Renal cortical epithelial cell (primary cell): ENCODE results near the gene HIVEP3. TPM values are rescaled to one million over a fixed set of nuclear protein-coding genes. Genes with fewer than 3 reads are reported as not detected.

Experiments used
- DNase-seq: peaks from one replicate; pipeline ENCODE4 v3.0.0-alpha.2; 2011; ENCODE audit warnings: low read depth
- total RNA-seq: library from RNA; depleted of rRNA; stranded (reverse); fragments of >200 nt; gene quantifications from 2 replicates; pipeline ENCODE4 v1.2.3, GENCODE V29; 2014

HIVEP3 gene
- total RNA-seq, 1 donor from 2014 or later: 3.3 TPM

- DNase-seq: no peak
Observed at GRCh38 chr1:41468122-41468762, 450.5 kb downstream of the HIVEP3 start.

DNA sequence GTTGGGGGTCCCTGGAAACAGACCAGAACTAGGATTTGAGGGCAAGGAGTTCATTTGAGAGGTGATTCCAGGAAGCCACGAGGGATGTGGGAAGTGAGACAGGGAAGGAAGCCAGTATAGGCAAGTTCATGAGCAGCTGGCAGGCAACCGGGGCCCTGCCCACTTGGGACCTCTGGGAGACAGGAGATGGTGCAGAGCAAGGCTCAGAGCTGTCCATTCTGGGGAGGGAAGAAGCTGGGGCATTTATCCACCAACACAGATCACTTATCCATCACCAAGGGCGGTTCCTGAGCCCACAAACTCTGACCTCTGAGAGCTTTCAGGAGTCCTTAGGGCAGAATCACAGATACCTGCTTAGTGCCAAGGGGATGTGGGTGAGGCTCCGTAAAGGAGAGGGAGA lies 451.0 kb downstream of the HIVEP3 start:
- no peak for DNase-seq

DNA sequence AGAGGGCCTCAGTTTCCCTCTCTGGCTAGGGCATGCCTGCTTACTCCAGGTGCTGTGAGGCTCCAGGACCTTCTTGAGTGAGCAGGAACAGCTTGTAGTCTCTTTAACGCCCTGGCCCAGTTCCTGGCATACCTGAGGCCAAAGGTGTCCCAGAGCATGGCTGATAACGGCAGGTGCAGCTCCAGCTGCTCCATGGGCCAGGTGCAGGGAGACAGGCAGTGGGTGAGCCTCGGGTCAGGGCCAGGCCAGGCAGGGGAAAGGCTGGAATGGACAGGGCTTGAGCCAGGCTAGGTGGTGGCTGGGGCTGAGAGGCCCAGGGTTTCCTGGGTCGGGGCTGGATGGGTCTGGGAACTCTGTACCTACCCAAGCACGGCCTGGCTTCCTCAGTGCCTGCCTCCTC lies 452.6 kb downstream of the HIVEP3 start:
- no peak for DNase-seq

DNA sequence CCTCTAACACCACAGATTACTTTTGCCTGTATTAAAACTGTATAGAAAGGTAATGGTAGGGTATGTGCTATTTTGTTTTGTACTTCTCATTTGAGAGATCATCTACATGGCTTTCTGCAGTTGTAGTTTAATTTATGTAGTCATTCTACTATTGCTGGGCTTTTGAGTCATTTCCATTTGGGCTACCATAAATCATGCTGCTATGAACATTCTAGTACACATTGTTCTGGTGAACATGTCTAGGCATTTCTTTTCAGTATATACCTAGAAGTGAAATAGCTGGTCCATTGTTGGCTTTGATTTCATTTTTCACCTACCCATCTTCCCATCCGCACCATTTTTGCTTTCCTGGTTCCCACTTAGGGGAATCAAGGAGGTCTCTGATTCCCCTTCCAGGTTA lies 453.0 kb downstream of the HIVEP3 start:
- DNase-seq: peak; percentile 28

GRCh38 chr1:41464885-41465284 lies 453.8 kb downstream of the HIVEP3 start:
- no peak for DNase-seq

DNA sequence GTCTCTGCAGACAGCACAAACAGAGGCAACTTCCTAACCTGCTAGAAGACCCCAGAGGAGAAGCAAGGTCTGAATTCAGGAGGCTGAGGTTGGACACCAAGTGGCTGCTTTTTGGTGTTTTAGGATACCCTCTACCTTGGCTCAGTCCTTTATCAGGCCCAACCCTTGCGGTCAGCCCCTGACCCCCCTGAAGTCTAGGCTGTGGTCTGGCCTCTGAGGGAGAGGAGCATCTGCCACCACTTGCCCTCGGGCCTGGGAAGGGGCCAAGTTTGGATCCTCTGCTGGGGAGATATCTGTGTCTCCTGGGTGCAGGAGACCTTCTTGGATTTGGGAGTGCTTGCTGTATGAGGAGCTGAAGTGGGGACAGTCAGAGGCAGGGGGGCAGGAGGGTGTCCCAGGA lies 455.2 kb downstream of the HIVEP3 start:
- no peak for DNase-seq

- DNase-seq: no peak
Observed at GRCh38 chr1:41462680-41463004, 456.1 kb downstream of the HIVEP3 start.

GRCh38 chr1:41461790-41462679 lies 456.7 kb downstream of the HIVEP3 start:
- DNase-seq: no peak

- DNase-seq: no peak
Observed at GRCh38 chr1:41456847-41457540, 461.7 kb downstream of the HIVEP3 start.

Other genes starting within 250 kb of the HIVEP3 start
- not detected in 2 replicates for gene GUCA2B, start 234.5 kb upstream of the HIVEP3 start, total RNA-seq
- not detected in 2 replicates for gene GUCA2A, start 245.8 kb upstream of the HIVEP3 start, total RNA-seq